Left forelimb (tissue), 1 donor: ENCODE results near the gene CCDC17.
A peak's percentile ranks its signal among the peaks of the same experiment; 100 is the strongest.
"Not testable (repeated sequence)": the region's sequence is repeated elsewhere in the genome, so short reads cannot be mapped to it uniquely, and the experiment has no call there.

Source experiments
- DNase-seq: peaks from one replicate; pipeline ENCODE4 v3.0.0-alpha.2; 2018; ENCODE audit warnings: low spot score

CCDC17 gene

GRCh38 chr1:45621895-45622523 lies 1.8 kb downstream of the CCDC17 start:
- DNase-seq, result no peak

GRCh38 chr1:45621501-45621836 lies 2.4 kb downstream of the CCDC17 start:
- DNase-seq, result no peak

DNA sequence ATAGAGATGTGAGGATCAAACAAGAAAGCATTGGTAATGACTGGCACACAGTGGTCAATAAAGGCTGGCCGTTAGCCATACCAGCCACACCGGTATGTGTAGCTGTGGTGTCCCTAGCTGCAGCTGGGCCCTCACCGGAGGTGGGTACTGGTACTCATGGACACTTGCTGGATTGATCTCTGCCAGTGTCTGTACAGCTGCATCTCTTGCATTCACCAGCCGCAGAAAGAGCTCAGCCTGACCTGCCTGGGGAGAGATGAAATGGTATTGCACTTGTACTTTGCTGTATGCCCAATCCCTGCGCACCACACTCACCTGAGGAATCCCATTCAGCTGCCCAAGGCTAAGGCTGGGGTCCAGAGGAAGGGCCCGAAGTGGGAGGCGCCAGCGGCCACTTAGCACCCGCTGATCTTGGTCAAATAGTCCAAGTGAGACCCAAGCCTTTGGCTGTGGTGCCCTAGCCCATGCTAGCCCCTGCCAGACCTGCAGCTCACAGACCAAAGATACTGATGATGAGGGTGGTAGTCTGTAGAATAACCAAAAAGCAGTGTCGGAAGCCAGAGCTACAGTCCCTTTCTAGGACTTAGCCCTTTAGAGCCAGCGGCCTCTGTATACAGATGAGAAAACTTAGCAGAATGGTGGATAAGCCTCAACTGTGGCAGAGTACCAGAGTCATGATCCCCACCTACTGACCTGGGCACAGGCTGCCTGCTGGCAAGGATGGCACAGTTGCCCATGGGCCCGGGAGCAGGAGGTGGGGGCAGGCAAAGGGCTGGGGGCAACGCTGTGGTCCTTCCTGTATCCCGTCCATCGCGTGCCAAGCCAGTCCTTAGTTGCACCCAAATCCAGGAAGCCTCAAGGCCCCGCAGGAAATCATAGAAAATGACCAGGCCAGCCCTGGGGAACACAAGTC lies 3.0 kb downstream of the CCDC17 start:
- DNase-seq, result no peak

GRCh38 chr1:45619149-45619921 lies 4.5 kb downstream of the CCDC17 start:
- DNase-seq, result no peak

DNA sequence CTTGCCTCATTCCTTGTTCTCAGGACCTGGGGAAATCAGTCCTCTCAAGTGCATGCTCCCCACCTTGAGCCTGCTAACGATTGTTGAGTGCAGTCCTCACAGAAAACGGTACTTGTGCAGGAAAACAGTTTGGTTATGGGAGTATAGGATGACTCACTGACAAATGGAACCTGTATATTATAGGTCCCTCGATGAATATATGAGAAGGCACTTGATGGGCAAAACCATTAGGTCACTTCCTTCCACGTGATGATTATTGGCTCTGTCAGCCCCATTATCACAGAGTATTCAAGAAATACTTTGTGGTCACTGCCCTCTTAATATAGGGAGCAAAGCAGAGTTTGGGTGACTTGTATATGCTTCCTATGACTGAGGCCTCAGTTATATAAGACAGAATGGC lies 6.2 kb downstream of the CCDC17 start:
- no peak for DNase-seq

- DNase-seq, result no peak
Measured at GRCh38 chr1:45615885-45616284, 8.0 kb downstream of the CCDC17 start.

DNA sequence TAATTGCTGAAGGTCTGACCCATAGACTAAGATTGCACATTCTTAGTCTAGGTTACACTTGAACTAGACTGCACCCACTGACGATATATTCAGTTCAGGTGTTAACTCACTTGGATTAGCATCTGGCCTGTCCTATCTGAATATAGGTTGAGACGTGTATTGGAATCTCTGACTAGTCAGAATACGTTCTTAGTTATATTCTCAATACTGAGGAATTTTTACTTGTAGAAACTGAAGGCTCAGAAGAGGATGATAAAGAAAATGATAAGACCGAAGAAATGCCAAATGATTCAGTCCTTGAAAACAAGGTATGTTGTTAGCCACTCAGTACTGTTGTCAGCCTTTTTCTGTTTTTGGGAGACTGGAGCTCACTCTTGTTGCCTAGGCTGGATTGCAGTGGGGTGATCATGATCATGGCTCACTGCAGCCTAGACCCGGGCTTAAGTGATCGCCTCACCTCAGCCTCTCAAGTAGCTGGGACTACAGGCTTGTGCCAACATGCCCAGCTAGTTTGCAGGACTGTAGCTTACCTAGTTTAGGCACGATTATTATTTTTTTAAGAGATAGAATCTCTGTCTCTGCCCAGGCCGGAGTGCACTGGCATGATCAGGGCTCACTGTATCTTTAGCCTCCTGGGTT lies 10.8 kb downstream of the CCDC17 start:
- DNase-seq, result no peak

DNA sequence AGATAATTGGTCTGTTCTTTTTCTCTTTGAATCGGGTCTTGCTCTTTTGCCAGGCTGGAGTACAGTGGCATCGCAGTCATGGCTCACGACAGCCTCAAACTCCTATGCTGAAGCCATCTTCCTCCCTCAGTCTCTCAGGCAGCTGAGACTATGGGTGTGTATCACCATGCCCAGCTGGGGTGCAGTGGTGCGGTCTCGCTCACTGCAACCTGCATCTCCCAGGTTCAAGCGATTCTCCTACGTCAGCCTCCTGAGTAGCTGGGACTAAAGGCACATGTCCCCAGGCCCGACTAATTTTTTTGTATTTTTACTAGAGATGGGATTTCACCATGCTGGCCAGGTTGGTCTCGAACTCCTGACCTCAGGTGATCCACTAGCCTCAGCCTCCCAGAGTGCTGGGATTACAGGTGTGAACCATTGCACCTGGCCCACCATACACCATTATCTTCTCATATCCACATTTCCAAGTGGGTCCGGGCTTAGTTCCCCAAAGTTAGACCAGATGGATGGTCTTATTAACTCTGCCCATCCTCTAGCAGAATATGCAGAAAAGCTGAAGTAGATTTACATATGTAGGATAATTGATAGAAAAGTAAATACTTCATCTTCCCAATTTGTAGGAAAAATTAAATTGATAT lies 13.1 kb downstream of the CCDC17 start:
- no peak for DNase-seq

GRCh38 chr1:45608175-45609156 lies 15.4 kb downstream of the CCDC17 start:
- no peak for DNase-seq

DNA sequence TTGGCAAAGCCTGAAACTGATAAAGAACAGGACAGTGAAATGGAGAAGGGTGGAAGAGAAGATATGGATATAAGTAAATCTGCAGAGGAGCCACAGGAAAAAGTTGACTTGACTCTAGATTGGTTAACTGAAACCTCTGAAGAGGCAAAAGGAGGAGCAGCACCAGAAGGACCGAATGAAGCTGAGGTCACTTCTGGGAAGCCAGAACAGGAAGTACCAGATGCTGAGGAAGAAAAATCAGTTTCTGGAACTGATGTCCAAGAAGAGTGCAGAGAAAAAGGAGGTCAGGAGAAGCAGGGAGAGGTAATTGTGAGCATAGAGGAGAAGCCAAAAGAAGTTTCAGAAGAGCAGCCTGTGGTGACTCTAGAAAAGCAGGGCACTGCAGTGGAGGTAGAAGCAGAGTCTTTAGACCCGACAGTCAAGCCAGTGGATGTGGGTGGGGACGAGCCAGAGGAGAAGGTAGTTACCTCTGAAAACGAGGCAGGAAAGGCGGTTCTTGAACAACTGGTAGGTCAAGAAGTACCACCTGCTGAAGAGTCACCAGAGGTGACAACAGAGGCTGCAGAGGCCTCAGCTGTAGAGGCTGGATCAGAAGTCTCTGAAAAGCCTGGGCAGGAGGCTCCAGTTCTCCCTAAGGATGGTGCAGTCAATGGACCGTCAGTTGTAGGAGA lies 16.3 kb downstream of the CCDC17 start:
- DNase-seq, result no peak

DNA sequence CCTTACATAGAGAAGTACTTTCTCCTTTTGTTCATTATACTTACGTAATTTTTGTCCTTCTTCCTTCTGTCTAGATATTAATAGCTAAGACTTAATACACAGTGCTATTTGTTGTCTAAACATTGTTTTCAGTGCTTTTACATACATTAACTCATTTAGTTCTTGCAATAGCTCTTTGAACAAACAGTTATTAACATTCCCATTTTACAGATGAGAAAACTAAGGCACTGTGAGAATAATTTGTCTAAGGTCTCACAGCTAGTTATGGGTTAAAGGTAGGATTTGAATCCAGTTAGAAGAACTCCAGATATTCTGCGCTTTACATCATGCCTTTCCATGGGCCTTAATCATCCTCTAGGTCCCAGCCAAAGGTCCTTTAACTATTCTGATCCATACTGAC lies 19.6 kb downstream of the CCDC17 start:
- no peak for DNase-seq

DNA sequence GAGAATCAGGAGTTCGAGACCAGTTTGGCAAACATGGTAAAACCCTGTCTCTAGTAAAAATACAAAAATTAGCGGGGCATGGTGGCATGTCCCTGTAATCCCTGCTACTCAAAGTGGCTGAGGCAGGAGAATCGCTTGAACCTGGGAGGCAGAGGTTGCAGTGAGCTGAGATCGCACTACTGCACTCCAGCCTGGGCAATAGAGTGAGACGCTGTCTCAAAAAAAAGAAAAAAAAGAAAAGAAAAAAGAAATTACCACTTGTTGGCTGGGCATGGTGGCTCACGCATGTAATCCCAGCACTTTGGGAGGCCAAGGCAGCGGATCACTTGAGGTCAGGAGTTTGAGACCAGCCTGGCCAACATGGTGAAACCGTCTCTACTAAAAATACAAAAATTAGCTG lies 27.1 kb downstream of the CCDC17 start:
- not testable (repeated sequence) for DNase-seq

DNA sequence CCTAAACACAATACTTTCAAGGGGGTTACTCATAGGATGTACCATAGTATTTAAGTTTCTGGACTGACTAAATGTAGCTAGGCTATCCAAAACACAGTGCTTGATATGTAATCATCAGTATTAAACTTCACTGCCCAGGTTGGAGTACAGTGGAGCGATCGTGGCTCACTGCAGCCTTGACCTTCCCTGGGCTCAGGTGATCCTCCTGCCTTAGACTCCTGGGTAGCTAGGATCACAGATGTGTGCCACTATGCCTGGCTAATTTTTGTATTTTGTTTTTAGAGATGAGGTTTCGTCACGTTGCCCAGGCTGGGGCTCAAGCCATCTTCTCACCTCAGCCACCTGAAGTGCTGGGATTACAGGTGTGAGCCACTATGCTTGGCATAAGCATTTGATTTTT lies 29.4 kb downstream of the CCDC17 start:
- no peak for DNase-seq

GRCh38 chr1:45589861-45590260 lies 34.0 kb downstream of the CCDC17 start:
- no peak for DNase-seq

DNA sequence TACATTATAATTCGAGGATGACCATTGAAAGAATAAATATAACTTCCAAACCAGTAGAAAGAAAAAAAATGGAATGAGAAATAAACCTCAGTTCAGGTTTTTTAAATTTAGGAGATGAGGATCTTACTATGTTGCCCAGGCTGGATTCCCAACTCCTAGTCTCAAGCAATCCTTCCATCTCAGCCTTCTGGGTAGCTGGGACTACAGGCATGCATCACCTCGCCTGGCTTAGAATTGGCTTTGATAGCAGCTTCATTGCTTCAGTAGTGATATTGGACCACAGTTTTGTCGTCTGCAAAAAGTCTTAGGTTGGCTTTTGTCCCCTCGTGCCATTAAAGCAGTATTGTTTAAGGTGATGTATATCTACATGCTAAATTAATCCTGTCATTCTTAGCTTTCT lies 37.1 kb downstream of the CCDC17 start:
- no peak for DNase-seq

DNA sequence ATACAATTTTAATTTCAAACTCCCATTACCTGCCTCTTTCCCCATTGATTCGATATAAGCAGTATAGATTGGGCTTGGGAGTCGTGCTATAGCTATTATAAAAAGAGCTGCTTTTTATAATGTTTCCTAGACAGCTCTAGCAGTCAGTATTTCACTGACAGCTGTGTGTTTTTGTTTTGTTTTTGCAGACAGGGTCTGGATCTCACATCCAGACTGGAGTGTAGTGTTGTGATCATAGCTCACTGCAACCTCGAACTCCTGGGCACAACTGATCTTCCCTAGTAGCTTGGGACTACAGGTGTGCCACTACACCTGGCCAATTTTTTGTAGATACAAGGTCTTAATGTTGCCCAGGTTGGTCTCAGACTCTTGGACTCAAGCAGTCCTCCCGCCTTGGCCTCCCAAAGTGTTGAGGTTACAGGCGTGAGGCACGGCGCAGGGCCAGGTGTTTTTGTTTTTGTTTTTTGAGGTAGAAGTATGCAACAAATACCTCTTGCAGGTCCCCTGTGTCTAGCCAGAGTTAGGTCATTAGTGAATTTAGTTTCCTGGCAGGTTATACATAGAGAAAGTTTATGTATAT lies 38.3 kb downstream of the CCDC17 start:
- DNase-seq, result no peak

DNA sequence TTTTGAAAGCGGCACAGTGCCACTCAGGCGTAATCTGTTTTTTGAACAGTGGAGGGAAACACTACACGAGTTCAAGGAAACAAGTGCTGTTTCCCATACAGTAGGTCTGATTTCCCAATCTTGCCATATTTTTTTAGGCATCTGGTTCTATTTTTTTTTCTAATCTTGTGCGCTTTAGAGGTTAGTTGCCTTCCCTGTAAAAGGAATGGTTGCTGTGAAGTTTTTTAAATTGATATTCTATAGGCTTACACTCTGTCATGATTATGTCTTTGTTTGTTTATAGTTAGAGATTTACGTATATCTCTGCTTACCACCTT lies 38.8 kb downstream of the CCDC17 start:
- no peak for DNase-seq

GRCh38 chr1:45584351-45585109 lies 39.3 kb downstream of the CCDC17 start:
- peak; percentile 95 for DNase-seq
